SU-DHL-6 (cell line): Measurements from ENCODE around the gene MOCOS.

Source experiments
- CTCF ChIP-seq: fragments of 200-600 bp; sonication (generic); IDR thresholded peaks from one replicate; pipeline ENCODE4 v1.5.1; 2017; ENCODE audit warnings: antibody characterized with exemption, mild to moderate bottlenecking, low read length, moderate library complexity; ENCODE audit not compliant: insufficient read depth, poor library complexity, severe bottlenecking
- EZH2phosphoT487 ChIP-seq: fragments of 200-600 bp; sonication (generic), shearing (Covaris generic); conservative IDR thresholded peaks from 2 replicates; pipeline ENCODE4 v1.6.1; 2018; ENCODE audit warnings: mild to moderate bottlenecking, antibody characterized with exemption, low read length, moderate library complexity, mixed read lengths

- TF ChIP-seq CTCF (no peak), EZH2phosphoT487 (no peak)
Observed at GRCh38 chr18:36195427-36196122, 8.3 kb downstream of the MOCOS start.
